ENCODE results near the gene HSPA12B.

HSPA12B gene, protein sequence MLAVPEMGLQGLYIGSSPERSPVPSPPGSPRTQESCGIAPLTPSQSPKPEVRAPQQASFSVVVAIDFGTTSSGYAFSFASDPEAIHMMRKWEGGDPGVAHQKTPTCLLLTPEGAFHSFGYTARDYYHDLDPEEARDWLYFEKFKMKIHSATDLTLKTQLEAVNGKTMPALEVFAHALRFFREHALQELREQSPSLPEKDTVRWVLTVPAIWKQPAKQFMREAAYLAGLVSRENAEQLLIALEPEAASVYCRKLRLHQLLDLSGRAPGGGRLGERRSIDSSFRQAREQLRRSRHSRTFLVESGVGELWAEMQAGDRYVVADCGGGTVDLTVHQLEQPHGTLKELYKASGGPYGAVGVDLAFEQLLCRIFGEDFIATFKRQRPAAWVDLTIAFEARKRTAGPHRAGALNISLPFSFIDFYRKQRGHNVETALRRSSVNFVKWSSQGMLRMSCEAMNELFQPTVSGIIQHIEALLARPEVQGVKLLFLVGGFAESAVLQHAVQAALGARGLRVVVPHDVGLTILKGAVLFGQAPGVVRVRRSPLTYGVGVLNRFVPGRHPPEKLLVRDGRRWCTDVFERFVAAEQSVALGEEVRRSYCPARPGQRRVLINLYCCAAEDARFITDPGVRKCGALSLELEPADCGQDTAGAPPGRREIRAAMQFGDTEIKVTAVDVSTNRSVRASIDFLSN

GRCh38 chr20:3732327-3733118 is at the start of gene HSPA12B:
TSS of gene HSPA12B (plus strand) at chr20:3732685. CDS start at chr20:3738675, 5,990 bp downstream.
- no peak within 1 kb of the TSS for H3K27ac Mint-ChIP-seq
- no peak within 1 kb of the TSS for H3K4me3 Mint-ChIP-seq
- H3K9me3 Mint-ChIP-seq, result no peaks in the 10 kb centered on the region
- H3K4me1 Mint-ChIP-seq (ENCODE audit: low read depth), result no peaks in the 10 kb centered on the region
- no peaks in the 10 kb centered on the region for H3K36me3 Mint-ChIP-seq (ENCODE audit: low read depth)
- peaks cover 32% of the 10 kb centered on the region for H3K27me3 Mint-ChIP-seq

DNA sequence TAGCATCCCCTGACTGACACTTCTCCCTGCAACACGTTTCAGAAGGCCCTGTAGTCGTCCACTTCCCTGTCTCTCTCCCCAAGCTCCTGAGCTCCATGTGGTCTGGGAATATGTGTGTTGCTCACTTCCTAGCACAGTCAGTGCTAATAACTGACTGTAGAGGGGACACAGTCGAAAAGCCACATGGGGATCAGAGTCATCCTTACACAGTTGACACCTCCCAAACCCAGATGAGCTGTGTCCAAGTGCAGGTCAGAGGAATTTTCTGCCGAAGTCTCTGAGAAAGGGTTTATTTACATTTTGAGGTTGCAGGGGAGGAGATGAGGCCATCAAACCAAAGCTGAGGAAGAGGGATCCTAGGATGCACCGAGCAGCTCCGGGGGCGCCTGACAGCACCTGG is 47.1 kb upstream of the HSPA12B start:
- Mint-ChIP-seq H3K4me3 (no peak overlapping the region), H3K4me1 (ENCODE audit: low read depth) (peaks cover 4% of the 10 kb centered on the region), H3K27ac (no peak overlapping the region), H3K27me3 (peaks cover 29% of the 10 kb centered on the region), H3K9me3 (no peaks in the 10 kb centered on the region), H3K36me3 (ENCODE audit: low read depth) (no peaks in the 10 kb centered on the region)

- no peak overlapping the region for H3K4me3 Mint-ChIP-seq
- H3K9me3 Mint-ChIP-seq, result no peaks in the 10 kb centered on the region
- peaks cover 19% of the 10 kb centered on the region for H3K27me3 Mint-ChIP-seq
- H3K36me3 Mint-ChIP-seq (ENCODE audit: low read depth), result no peaks in the 10 kb centered on the region
- H3K27ac Mint-ChIP-seq, result no peak overlapping the region
- H3K4me1 Mint-ChIP-seq (ENCODE audit: low read depth), result peaks cover under 1% of the 10 kb centered on the region
These were observed 46.1 kb upstream of the HSPA12B start for GRCh38 chr20:3686421-3686820.

DNA sequence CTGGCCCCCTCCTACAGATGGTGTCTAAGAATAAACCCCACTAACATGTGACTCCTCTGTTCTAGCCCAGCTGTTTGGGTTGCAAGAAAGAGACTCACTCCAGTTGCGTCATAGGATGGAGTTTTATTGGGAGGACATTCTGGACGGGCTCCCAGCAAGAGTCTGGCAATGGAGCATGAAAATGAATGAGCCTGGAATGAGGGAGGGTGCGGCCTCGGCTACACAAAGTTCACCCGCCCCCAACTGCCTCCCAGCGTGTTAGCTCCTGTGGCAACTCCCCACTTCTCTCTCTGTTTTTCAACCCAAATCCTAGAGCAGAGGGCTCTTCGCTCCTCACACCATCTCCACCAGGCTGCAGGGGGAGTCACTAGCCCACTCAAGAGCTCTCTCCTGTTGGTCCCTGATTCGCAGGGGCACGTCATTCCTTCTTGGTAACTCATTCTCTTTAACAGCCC is 45.6 kb upstream of the HSPA12B start:
- no peak overlapping the region for H3K4me3 Mint-ChIP-seq
- peaks cover 16% of the 10 kb centered on the region for H3K27me3 Mint-ChIP-seq
- H3K4me1 Mint-ChIP-seq (ENCODE audit: low read depth), result no peaks in the 10 kb centered on the region
- H3K9me3 Mint-ChIP-seq, result no peaks in the 10 kb centered on the region
- H3K36me3 Mint-ChIP-seq (ENCODE audit: low read depth), result no peaks in the 10 kb centered on the region
- H3K27ac Mint-ChIP-seq, result no peak overlapping the region

- Mint-ChIP-seq H3K9me3 (no peaks in the 10 kb centered on the region), H3K27ac (no peak overlapping the region), H3K27me3 (peaks cover 12% of the 10 kb centered on the region), H3K4me1 (ENCODE audit: low read depth) (no peaks in the 10 kb centered on the region), H3K36me3 (ENCODE audit: low read depth) (no peaks in the 10 kb centered on the region), H3K4me3 (no peak overlapping the region)
These were observed 44.8 kb upstream of the HSPA12B start for GRCh38 chr20:3687655-3688054.

- H3K36me3 Mint-ChIP-seq (ENCODE audit: low read depth), result no peaks in the 10 kb centered on the region
- H3K4me1 Mint-ChIP-seq (ENCODE audit: low read depth), result no peaks in the 10 kb centered on the region
- H3K27ac Mint-ChIP-seq, result no peak overlapping the region
- no peaks in the 10 kb centered on the region for H3K9me3 Mint-ChIP-seq
- peaks cover 3% of the 10 kb centered on the region for H3K27me3 Mint-ChIP-seq
- H3K4me3 Mint-ChIP-seq, result no peak overlapping the region
These were observed 42.5 kb upstream of the HSPA12B start for GRCh38 chr20:3689978-3690377.

GRCh38 chr20:3690413-3690812 is 42.1 kb upstream of the HSPA12B start:
- H3K27me3 Mint-ChIP-seq, result peaks cover under 1% of the 10 kb centered on the region
- no peaks in the 10 kb centered on the region for H3K4me1 Mint-ChIP-seq (ENCODE audit: low read depth)
- no peaks in the 10 kb centered on the region for H3K36me3 Mint-ChIP-seq (ENCODE audit: low read depth)
- no peak overlapping the region for H3K27ac Mint-ChIP-seq
- no peaks in the 10 kb centered on the region for H3K9me3 Mint-ChIP-seq
- H3K4me3 Mint-ChIP-seq, result no peak overlapping the region

DNA sequence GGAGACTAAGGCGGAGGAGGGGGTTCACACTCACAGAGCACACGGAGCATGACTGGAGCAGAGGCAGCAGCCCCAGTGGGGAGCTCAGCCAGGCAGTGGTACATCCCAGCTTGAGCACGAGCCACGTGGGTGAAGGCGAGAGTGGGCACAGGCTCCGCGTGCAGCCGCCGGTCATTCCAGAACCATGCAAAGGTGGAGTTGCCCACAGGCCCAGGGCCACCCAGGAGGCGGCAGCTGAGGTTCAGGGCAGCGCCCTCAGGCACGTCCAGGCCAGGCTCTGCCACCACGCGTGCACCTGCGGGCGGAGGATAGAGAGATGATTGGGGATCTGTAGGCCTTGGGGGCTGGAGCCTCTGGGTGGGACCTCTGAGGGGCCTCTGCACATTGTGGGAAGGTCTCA is 41.2 kb upstream of the HSPA12B start:
- H3K27ac Mint-ChIP-seq, result no peak overlapping the region
- no peaks in the 10 kb centered on the region for H3K9me3 Mint-ChIP-seq
- no peaks in the 10 kb centered on the region for H3K4me1 Mint-ChIP-seq (ENCODE audit: low read depth)
- no peaks in the 10 kb centered on the region for H3K36me3 Mint-ChIP-seq (ENCODE audit: low read depth)
- H3K4me3 Mint-ChIP-seq, result no peak overlapping the region
- no peaks in the 10 kb centered on the region for H3K27me3 Mint-ChIP-seq

DNA sequence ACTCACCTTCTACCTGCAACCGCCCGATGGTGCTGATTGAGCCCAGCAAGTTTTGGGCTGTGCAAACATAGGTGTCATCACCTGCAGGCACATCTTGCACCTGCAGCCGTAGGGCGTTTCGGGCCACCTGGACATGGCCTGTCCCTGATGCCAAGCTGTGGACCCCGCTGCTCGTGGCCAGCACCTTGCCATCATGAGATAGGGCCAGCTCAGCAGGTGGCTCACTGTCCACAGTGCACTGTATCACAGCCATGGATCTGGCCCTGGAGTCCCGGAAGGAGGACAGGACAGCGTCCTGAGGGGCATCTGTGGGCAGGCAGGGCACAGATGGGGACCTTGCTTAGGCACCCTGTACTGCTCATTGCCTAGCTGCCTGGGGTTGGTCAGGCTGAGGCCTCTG is 40.6 kb upstream of the HSPA12B start:
- no peaks in the 10 kb centered on the region for H3K4me1 Mint-ChIP-seq (ENCODE audit: low read depth)
- H3K27ac Mint-ChIP-seq, result no peak overlapping the region
- no peak overlapping the region for H3K4me3 Mint-ChIP-seq
- no peaks in the 10 kb centered on the region for H3K36me3 Mint-ChIP-seq (ENCODE audit: low read depth)
- no peaks in the 10 kb centered on the region for H3K27me3 Mint-ChIP-seq
- H3K9me3 Mint-ChIP-seq, result no peaks in the 10 kb centered on the region

GRCh38 chr20:3692706-3693294 is 39.7 kb upstream of the HSPA12B start:
- Mint-ChIP-seq H3K4me3 (no peak overlapping the region), H3K27me3 (no peaks in the 10 kb centered on the region), H3K36me3 (ENCODE audit: low read depth) (no peaks in the 10 kb centered on the region), H3K4me1 (ENCODE audit: low read depth) (no peaks in the 10 kb centered on the region), H3K9me3 (no peaks in the 10 kb centered on the region), H3K27ac (no peak overlapping the region)

GRCh38 chr20:3693376-3693775 is 39.1 kb upstream of the HSPA12B start:
- Mint-ChIP-seq H3K4me3 (no peak overlapping the region), H3K27ac (no peak overlapping the region), H3K27me3 (no peaks in the 10 kb centered on the region), H3K9me3 (no peaks in the 10 kb centered on the region), H3K36me3 (ENCODE audit: low read depth) (no peaks in the 10 kb centered on the region), H3K4me1 (ENCODE audit: low read depth) (no peaks in the 10 kb centered on the region)

GRCh38 chr20:3694864-3695263 is 37.6 kb upstream of the HSPA12B start:
- Mint-ChIP-seq H3K27me3 (no peaks in the 10 kb centered on the region), H3K36me3 (ENCODE audit: low read depth) (no peaks in the 10 kb centered on the region), H3K27ac (no peak overlapping the region), H3K9me3 (no peaks in the 10 kb centered on the region), H3K4me3 (no peak overlapping the region), H3K4me1 (ENCODE audit: low read depth) (no peaks in the 10 kb centered on the region)

GRCh38 chr20:3696200-3696599 is 36.3 kb upstream of the HSPA12B start:
- H3K27me3 Mint-ChIP-seq, result no peaks in the 10 kb centered on the region
- no peak overlapping the region for H3K27ac Mint-ChIP-seq
- H3K4me1 Mint-ChIP-seq (ENCODE audit: low read depth), result no peaks in the 10 kb centered on the region
- H3K4me3 Mint-ChIP-seq, result no peak overlapping the region
- H3K9me3 Mint-ChIP-seq, result no peaks in the 10 kb centered on the region
- no peaks in the 10 kb centered on the region for H3K36me3 Mint-ChIP-seq (ENCODE audit: low read depth)

GRCh38 chr20:3696745-3697587 is 35.5 kb upstream of the HSPA12B start:
- Mint-ChIP-seq H3K4me1 (ENCODE audit: low read depth) (no peaks in the 10 kb centered on the region), H3K27me3 (no peaks in the 10 kb centered on the region), H3K4me3 (no peak overlapping the region), H3K9me3 (no peaks in the 10 kb centered on the region), H3K36me3 (ENCODE audit: low read depth) (no peaks in the 10 kb centered on the region), H3K27ac (no peak overlapping the region)
